Esophagus squamous epithelium (tissue), 5 donors: ENCODE data around the gene ZIC4. TPM values are rescaled to one million over a fixed set of nuclear protein-coding genes. Genes with fewer than 3 reads are reported as not detected.

Source experiments
- DNase-seq: peaks from one replicate; lab custom pipeline; 2025; lab: John Stamatoyannopoulos, UW
- H3K27ac ChIP-seq, 4 donors: fragments of 200-600 bp; sonication (generic); one replicate each; pipeline ENCODE4 v1.5.1; 2016 to 2019; ENCODE audit warnings: mild to moderate bottlenecking in 1 of 4
- H3K27me3 ChIP-seq, 4 donors: fragments of 200-600 bp; sonication (generic); 1 replicate in 3 of 4; 2 replicates in 1 of 4; pipeline versions ENCODE4 v1.5.1 to v1.6.0; 2017 to 2021; ENCODE audit warnings: antibody characterized with exemption in 1 of 4
- H3K36me3 ChIP-seq, 3 donors: fragments of 200-600 bp; sonication (generic); one replicate each; pipeline ENCODE4 v1.5.1; 2016 to 2019
- H3K4me1 ChIP-seq, 3 donors: fragments of 200-600 bp; sonication (generic); one replicate each; pipeline ENCODE4 v1.5.1; 2017 to 2019
- H3K4me3 ChIP-seq, 4 donors: fragments of 200-600 bp; sonication (generic); 1 replicate in 3 of 4; 2 replicates in 1 of 4; pipeline ENCODE4 v1.5.1; 2016 to 2019; ENCODE audit warnings: mild to moderate bottlenecking in 2 of 4, moderate library complexity in 1 of 4
- H3K9me3 ChIP-seq, 3 donors: fragments of 200-600 bp; sonication (generic); one replicate each; pipeline ENCODE4 v1.5.1; 2016 to 2019
- CTCF ChIP-seq, 6 experiments: fragments of 450-650 bp in 4 of 6; fragments of 200-600 bp in 2 of 6; sonication (generic) in 2 of 6; IDR thresholded peaks; one replicate each; pipeline ENCODE4 v1.5.1; 2016 to 2019; ENCODE audit warnings: antibody characterized with exemption in 6 of 6, mild to moderate bottlenecking in 4 of 6, moderate library complexity in 4 of 6
- POLR2A ChIP-seq, 4 donors: fragments of 450-650 bp; IDR thresholded peaks; one replicate each; pipeline ENCODE4 v1.6.1; 2017; ENCODE audit warnings: antibody characterized with exemption in 4 of 4, mild to moderate bottlenecking in 4 of 4, moderate library complexity in 3 of 4
- WGBS, 2 donors: methylation state at CpG; one replicate each; pipeline ENCODE4 v1.1.5; 2018; 5-methylcytosine and 5-hydroxymethylcytosine counted together
- intact Hi-C: fragments of 100-400 bp; cut with DNase I; formaldehyde crosslinking; loops from one replicate; pipeline ENCODE4 v1.15.0; 2022
- total RNA-seq, 4 donors: library from RNA; depleted of rRNA; stranded (reverse); fragments of >200 nt; gene quantifications; one replicate each; pipeline ENCODE4 v1.1.0, GENCODE V29; 2016
- donor health status: DM: yes; HTN: yes; CAD: no.

Gene ZIC4
- total RNA-seq, 4 donors from 2014 or later: not detected

GRCh38 chr3:147405231-147406027 is 914 bp downstream of the ZIC4 start:
- H3K27me3 ChIP-seq: peaks cover 30 to 100% (median 51%) of the 10 kb centered on the region in 4 donors
- H3K36me3 ChIP-seq: no peaks in the 10 kb centered on the region
- intact Hi-C loops: no loop called here
- no peak overlapping the region for H3K27ac ChIP-seq
- TF ChIP-seq POLR2A (IDR thresholded peaks at IDR 0.05) (no peak), CTCF (IDR thresholded peaks at IDR 0.05) (no peak)
- no peak for DNase-seq
- no peak overlapping the region for H3K4me3 ChIP-seq
- WGBS, 2 donors: 25 to 36% methylated on average over 11 to 21 of the region's 27 CpGs
- peaks cover 0 to 26% (median 15%) of the 10 kb centered on the region in 3 donors for H3K9me3 ChIP-seq
- H3K4me1 ChIP-seq: peaks cover 9 to 28% (median 10%) of the 10 kb centered on the region in 3 donors

GRCh38 chr3:147404800-147405230 is 1.5 kb downstream of the ZIC4 start:
- DNase-seq: no peak
- 15 to 21% methylated on average over 4 to 15 of the region's 16 CpGs for WGBS, 2 donors

GRCh38 chr3:147404000-147404799 is 2.1 kb downstream of the ZIC4 start:
- Histone ChIP-seq H3K4me1 (peaks cover 0 to 16% (median 0%) of the 10 kb centered on the region in 3 donors), H3K27me3 (peaks cover 21 to 100% (median 39%) of the 10 kb centered on the region in 4 donors), H3K36me3 (no peaks in the 10 kb centered on the region), H3K27ac (no peak overlapping the region), H3K9me3 (peaks cover 0 to 15% (median 3%) of the 10 kb centered on the region in 3 donors), H3K4me3 (no peak overlapping the region)
- intact Hi-C loops: no loop called here
- WGBS, 2 donors: 39 to 65% methylated on average over 5 to 7 of the region's 11 CpGs
- TF ChIP-seq CTCF (IDR thresholded peaks at IDR 0.05) (no peak), POLR2A (IDR thresholded peaks at IDR 0.05) (no peak)
- DNase-seq: no peak

More at GRCh38 chr3:147404800-147405230, 1.5 kb downstream of the ZIC4 start:
- peaks cover 3 to 22% (median 4%) of the 10 kb centered on the region in 3 donors for H3K4me1 ChIP-seq
- TF ChIP-seq POLR2A (IDR thresholded peaks at IDR 0.05) (no peak), CTCF (IDR thresholded peaks at IDR 0.05) (no peak)
- no peaks in the 10 kb centered on the region for H3K36me3 ChIP-seq
- H3K27ac ChIP-seq: no peak overlapping the region
- no peak overlapping the region for H3K4me3 ChIP-seq
- intact Hi-C loops: no loop called here
- peaks cover 24 to 100% (median 45%) of the 10 kb centered on the region in 4 donors for H3K27me3 ChIP-seq
- H3K9me3 ChIP-seq: peaks cover 0 to 20% (median 9%) of the 10 kb centered on the region in 3 donors

GRCh38 chr3:147403511-147403910 is 2.8 kb downstream of the ZIC4 start:
- Histone ChIP-seq H3K4me1 (peaks cover 0 to 12% (median 0%) of the 10 kb centered on the region in 3 donors), H3K4me3 (no peak overlapping the region), H3K9me3 (peaks cover 0 to 10% (median 3%) of the 10 kb centered on the region in 3 donors), H3K27ac (no peak overlapping the region), H3K36me3 (no peaks in the 10 kb centered on the region), H3K27me3 (peaks cover 18 to 100% (median 35%) of the 10 kb centered on the region in 4 donors)
- WGBS, 2 donors: 42 to 44% methylated on average over 4 to 5 of the region's 5 CpGs
- no peak for TF ChIP-seq CTCF (IDR thresholded peaks at IDR 0.05)
- no peak for TF ChIP-seq POLR2A (IDR thresholded peaks at IDR 0.05)
- no peak for DNase-seq
- intact Hi-C loops: no loop called here
